Measurements from ENCODE around the gene SUSD4. TPM values are rescaled to one million over a fixed set of nuclear protein-coding genes. Genes with fewer than 3 reads are reported as not detected.

SUSD4 gene
- total RNA-seq, 1 experiment from 2014 or later: 5.1 TPM

DNA sequence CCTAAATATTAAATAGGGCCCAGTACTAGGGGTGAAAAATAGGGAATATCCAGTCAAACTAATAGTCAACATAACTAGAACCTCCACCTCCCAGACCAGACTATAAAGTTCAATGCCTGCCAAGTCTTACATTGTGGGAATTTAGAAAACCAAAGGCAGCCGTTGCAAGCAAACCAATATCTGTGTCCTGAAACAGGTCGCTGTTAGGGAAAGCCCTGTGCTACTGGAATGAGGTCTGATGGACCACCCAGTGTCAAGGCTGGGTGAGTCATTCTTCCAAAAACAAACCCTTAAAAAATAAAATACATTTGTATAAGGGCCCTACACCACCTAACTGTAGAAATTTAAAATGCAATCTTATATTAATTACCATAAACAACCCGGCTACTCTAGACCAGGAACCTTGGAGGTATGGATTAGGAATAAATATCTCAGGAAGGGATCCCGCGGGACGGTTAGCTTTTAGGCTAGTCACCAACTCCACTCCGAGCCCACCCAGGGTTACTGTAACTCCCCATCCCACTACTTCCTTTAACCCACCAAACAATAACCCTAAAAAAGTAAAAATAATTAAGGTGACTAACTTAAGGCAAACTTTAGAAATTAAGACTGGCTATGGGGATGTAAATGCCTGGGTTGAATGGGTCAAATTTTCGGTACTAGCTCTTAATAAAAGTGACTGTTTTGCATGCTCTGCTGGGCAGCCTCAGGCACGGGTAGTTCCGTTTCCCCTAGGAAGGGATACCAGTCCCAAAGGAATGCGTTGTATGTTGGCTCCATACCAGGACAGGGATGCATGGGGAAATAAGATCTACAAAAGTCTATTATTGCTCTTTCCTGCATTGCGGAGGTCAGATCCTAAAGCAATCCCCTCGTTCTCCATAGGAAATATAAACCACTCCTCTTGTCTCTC, 155.6 kb downstream of the SUSD4 start:
- no peak for DNase-seq
- no peaks in the 10 kb centered on the region for H3K27me3 ChIP-seq
- no peaks in the 10 kb centered on the region for H3K36me3 ChIP-seq
- H3K4me3 ChIP-seq: no peak overlapping the region
- H3K9me3 ChIP-seq: no peaks in the 10 kb centered on the region

DNA sequence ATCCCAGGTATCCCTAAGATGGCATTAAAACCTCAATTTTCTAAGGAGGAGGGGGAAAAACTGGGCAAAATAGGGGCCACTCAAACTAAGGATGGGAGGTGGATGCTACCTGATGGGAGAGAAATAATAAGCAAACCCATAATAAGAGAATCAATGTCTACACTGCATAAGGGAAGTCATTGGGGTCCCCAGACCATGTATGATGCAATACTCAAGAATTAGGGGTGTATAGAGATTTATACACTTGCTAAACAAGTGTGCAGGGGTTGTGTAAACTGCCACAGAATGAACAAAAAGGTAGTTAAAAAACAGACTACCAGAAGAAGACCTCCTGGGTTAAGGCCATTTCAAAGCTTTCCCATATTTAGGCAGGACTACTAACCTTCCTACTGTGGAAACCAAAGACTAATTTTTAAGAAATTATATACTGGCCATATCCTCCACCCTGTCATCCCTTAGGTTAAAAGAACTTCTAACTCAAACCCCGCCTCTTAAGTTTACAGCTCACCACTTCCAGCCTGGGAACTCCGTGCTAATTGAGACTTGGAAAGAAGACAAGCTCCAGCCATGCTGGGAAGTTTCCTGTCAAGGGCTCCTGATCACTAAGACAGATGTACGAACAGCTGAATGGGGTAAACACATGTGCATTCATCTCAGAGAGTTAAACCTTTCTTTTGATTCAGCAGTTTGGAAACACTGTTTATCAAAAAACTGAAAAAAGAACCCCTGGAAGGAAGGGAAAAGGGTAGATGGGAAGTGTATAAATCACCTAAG, 156.5 kb downstream of the SUSD4 start:
- no peak overlapping the region for H3K4me3 ChIP-seq
- DNase-seq: peak; percentile 33
- H3K9me3 ChIP-seq: no peaks in the 10 kb centered on the region
- H3K27me3 ChIP-seq: no peaks in the 10 kb centered on the region
- no peaks in the 10 kb centered on the region for H3K36me3 ChIP-seq

GRCh38 chr1:223204424-223204823, 159.6 kb downstream of the SUSD4 start:
- Histone ChIP-seq H3K36me3 (no peaks in the 10 kb centered on the region), H3K4me3 (no peak overlapping the region), H3K9me3 (no peaks in the 10 kb centered on the region), H3K27me3 (no peaks in the 10 kb centered on the region)
- no peak for DNase-seq

DNA sequence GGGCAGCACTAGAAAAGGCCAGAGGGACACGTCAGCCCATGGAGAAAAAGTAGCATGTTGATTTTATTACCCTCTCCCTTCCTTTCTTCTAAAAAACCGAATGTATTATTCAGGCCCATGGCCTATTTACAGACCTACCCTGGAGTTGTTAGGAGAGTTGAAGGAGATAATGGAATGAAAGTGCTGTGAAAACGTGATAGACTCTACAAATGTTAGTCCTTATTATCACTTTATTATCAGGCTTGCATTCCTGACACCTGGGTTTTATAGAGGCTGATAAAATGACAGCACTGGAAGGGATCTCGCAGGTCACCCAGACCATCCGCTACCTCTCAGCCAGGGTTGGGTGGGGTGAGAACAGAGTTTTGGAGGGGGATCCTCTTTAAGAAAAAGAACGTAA, 160.3 kb downstream of the SUSD4 start:
- no peak overlapping the region for H3K4me3 ChIP-seq

GRCh38 chr1:223203034-223203408, 161.0 kb downstream of the SUSD4 start:
- Histone ChIP-seq H3K27me3 (no peaks in the 10 kb centered on the region), H3K36me3 (no peaks in the 10 kb centered on the region), H3K4me3 (no peak overlapping the region), H3K9me3 (no peaks in the 10 kb centered on the region)
- no peak for DNase-seq

More for the DNA sequence above, 160.3 kb downstream of the SUSD4 start:
- no peak for DNase-seq
- no peaks in the 10 kb centered on the region for H3K27me3 ChIP-seq
- H3K36me3 ChIP-seq: no peaks in the 10 kb centered on the region
- no peaks in the 10 kb centered on the region for H3K9me3 ChIP-seq

- no peak for DNase-seq
- H3K36me3 ChIP-seq: no peaks in the 10 kb centered on the region
- H3K27me3 ChIP-seq: no peaks in the 10 kb centered on the region
- no peak overlapping the region for H3K4me3 ChIP-seq
- no peaks in the 10 kb centered on the region for H3K9me3 ChIP-seq
These were observed 161.5 kb downstream of the SUSD4 start for GRCh38 chr1:223202376-223203033.

DNA sequence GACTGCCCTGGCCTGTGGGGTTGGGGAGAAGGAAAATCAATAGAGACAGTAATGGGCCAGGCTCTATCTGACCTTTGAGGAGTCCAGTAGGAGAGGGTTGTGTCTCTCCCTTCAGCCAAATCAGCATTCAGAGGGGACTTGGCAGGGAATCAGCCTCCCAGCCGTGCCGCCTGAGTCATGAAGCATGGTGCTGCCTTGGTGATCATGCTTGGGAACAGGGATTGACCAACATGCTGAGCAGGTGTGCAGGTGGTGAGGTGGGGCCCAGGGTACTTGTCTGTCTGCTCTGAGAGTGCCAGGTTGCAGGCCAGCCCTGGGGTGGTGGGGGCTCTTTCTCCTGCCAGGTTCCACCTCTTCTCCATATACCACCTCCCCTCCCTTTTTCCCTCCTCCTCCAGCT, 162.0 kb downstream of the SUSD4 start:
- H3K36me3 ChIP-seq: no peaks in the 10 kb centered on the region
- DNase-seq: peak; percentile 41
- no peak overlapping the region for H3K4me3 ChIP-seq
- H3K27me3 ChIP-seq: no peaks in the 10 kb centered on the region
- no peaks in the 10 kb centered on the region for H3K9me3 ChIP-seq

- Histone ChIP-seq H3K36me3 (no peaks in the 10 kb centered on the region), H3K4me3 (no peak overlapping the region), H3K9me3 (no peaks in the 10 kb centered on the region), H3K27me3 (no peaks in the 10 kb centered on the region)
- DNase-seq: no peak
These were observed 163.1 kb downstream of the SUSD4 start for GRCh38 chr1:223200903-223201302.

DNA sequence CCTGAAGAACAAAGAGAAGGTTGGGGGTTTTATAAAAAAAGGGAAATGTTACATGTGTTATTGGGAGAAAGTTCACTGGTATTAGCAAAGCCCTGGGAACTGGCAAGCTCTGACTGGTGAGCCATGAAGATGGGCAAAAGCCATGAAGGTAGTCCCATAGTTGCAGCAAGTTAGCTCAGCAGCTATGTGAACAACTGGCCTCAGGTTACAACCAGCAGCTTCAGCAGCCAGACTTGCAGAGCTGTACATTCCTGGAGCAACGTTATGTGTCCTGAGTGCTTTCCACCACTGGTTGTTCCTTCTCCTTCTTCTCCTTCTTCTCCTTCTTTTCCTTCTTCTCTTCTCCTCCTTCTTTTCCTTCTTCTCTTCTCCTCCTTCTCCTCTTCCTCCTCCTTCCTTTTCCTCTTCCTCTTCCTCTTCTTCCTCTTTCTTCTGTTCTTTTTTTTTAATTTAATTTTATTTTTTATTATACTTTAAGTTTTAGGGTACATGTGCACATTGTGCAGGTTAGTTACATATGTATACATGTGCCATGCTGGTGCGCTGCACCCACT, 164.8 kb downstream of the SUSD4 start:
- no peaks in the 10 kb centered on the region for H3K27me3 ChIP-seq
- DNase-seq: no peak
- H3K4me3 ChIP-seq: no peak overlapping the region
- H3K36me3 ChIP-seq: no peaks in the 10 kb centered on the region
- H3K9me3 ChIP-seq: no peaks in the 10 kb centered on the region

GRCh38 chr1:223198628-223198965, 165.4 kb downstream of the SUSD4 start:
- no peaks in the 10 kb centered on the region for H3K27me3 ChIP-seq
- DNase-seq: no peak
- no peaks in the 10 kb centered on the region; the same call in 1 of the 2 replicates for H3K9me3 ChIP-seq
- H3K36me3 ChIP-seq: no peaks in the 10 kb centered on the region
- no peak overlapping the region for H3K4me3 ChIP-seq

- Histone ChIP-seq H3K36me3 (no peaks in the 10 kb centered on the region), H3K9me3 (peaks cover 2% of the 10 kb centered on the region; the same call in 1 of the 2 replicates), H3K27me3 (no peaks in the 10 kb centered on the region), H3K4me3 (no peak overlapping the region)
- no peak for DNase-seq
These were observed 165.9 kb downstream of the SUSD4 start for GRCh38 chr1:223197923-223198627.

DNA sequence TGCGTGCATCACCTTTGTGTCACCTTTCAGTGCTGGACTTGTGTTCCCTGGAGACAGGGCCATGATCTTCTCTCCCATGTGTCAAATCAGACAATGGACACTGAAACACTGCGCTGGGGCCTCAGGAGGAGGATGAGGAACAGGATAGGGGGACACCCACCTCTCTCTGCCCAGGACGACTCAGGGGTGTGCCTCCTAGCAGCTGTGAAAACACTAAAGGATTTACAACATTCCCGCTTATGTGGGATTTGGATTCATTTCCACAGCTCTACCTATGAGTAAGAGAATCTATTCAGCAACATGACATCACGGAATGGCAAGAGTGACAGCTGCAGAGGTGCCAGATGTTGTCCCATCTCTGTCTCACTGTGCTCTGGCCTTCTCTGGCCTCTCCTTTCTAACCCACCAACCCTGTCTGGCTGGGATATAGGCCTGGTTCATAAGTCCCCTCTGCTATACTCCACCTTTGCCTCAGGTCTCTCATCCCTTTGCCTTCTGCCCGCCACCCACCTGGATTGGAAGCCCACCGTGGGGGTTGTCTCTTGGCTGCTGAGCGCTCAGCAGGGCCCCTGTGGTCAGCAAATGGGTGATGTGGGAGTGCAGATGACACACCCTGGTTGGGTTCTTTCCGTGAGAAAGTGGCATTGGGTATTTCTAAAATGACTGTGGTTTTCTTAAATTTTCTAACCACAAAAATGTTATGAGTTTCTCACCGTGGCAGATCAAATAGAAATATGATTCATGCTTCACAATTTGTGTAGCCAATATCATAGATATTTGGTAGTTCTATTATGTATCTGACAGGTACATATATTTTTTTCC, 173.9 kb downstream of the SUSD4 start:
- no peak overlapping the region for H3K4me3 ChIP-seq
- DNase-seq: peak; percentile 72
- no peaks in the 10 kb centered on the region for H3K36me3 ChIP-seq
- no peaks in the 10 kb centered on the region for H3K27me3 ChIP-seq
- H3K9me3 ChIP-seq: peaks cover 2% of the 10 kb centered on the region; the same call in 1 of the 2 replicates

DNA sequence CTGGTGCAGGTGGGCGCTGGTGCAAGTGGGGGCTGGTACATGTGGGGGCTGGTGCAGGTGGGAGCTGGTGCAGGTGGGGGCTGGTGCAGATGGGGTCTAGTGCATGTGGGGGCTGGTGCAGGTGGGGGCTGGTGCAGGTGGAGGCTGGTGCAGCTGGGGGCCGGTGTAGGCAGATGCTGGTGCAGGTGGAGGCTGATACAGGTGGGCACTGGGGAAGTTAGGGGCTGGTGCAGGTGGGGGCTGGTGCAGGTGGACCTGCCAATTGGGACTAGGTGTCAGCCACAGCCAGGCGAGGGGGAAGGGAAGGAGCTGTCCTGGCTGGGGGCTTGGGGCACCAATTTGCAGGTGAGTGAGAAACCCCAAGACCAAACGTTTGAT, 174.5 kb downstream of the SUSD4 start:
- DNase-seq: no peak
- Histone ChIP-seq H3K27me3 (no peaks in the 10 kb centered on the region), H3K4me3 (no peak overlapping the region), H3K9me3 (peaks cover 2% of the 10 kb centered on the region; the same call in 1 of the 2 replicates), H3K36me3 (no peaks in the 10 kb centered on the region)

- no peak for DNase-seq
- Histone ChIP-seq H3K27me3 (no peaks in the 10 kb centered on the region), H3K9me3 (peaks cover 2% of the 10 kb centered on the region; the same call in 1 of the 2 replicates), H3K36me3 (no peaks in the 10 kb centered on the region), H3K4me3 (no peak overlapping the region)
These were observed 175.2 kb downstream of the SUSD4 start for GRCh38 chr1:223188618-223189356.

DNA sequence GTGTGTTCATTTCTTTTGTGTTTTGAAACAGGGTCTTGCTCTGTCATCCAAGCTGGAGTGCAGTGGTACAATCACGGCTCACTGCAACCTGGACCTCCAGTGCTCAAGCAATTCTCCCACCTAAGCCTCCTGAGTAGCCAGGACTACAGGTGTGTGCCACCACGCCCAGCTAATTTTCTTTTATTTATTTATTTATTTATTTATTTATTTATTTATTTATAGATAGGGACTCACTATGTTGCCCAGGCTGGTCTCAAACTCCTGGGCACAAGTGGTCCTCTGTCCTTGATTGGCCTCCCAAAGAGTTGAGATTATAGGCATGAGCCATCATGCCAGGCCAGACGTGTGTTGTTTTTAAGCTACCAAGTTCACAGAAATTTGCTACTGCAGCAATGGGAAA, 177.2 kb downstream of the SUSD4 start:
- H3K4me3 ChIP-seq: no peak overlapping the region
- no peaks in the 10 kb centered on the region for H3K27me3 ChIP-seq
- H3K36me3 ChIP-seq: no peaks in the 10 kb centered on the region
- H3K9me3 ChIP-seq: no peaks in the 10 kb centered on the region
- no peak for DNase-seq

Measured in MG63 (cell line).